ENCODE results near the gene OAS2. TPM values are rescaled to one million over a fixed set of nuclear protein-coding genes. Genes with fewer than 3 reads are reported as not detected.

Gene OAS2
- total and polyA plus RNA-seq, 10 of the 15 experiments (the other 5 are each of a cell fraction or from before 2014, with no cell fraction given): 32.4 to 290 (median 90.2) TPM

DNA sequence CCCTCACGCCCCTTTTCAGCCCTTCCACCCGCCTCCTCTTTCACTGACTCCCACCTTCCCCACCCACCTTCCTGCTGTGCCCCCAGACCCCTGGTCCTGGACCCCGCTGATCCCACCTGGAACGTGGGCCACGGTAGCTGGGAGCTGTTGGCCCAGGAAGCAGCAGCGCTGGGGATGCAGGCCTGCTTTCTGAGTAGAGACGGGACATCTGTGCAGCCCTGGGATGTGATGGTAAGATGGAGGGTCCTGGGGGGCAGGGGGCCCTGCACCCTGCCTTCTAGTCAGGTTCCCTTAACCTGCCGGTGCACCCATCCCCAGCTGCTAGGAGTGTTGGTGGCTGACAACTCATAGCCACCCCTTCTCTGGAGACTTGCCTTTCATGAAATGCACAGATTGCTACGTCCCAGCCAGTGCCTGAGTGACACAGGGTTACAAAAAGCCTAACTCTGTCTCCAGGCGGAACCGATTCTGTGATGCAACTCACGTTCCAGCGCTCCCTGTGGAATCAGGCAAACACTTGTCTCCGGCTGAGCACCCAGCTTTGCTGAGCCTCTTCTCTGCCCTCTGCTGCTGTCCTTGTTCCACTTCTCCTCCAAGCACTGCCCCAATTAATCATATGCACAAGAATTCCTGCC lies 15.0 kb upstream of the OAS2 start (continued):
- TF ChIP-seq, protein P1, sequence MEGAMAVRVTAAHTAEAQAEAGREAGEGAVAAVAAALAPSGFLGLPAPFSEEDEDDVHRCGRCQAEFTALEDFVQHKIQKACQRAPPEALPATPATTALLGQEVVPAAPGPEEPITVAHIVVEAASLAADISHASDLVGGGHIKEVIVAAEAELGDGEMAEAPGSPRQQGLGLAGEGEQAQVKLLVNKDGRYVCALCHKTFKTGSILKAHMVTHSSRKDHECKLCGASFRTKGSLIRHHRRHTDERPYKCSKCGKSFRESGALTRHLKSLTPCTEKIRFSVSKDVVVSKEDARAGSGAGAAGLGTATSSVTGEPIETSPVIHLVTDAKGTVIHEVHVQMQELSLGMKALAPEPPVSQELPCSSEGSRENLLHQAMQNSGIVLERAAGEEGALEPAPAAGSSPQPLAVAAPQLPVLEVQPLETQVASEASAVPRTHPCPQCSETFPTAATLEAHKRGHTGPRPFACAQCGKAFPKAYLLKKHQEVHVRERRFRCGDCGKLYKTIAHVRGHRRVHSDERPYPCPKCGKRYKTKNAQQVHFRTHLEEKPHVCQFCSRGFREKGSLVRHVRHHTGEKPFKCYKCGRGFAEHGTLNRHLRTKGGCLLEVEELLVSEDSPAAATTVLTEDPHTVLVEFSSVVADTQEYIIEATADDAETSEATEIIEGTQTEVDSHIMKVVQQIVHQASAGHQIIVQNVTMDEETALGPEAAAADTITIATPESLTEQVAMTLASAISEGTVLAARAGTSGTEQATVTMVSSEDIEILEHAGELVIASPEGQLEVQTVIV (IDR thresholded peaks at IDR 0.05; ENCODE audit: borderline replicate concordance, partially characterized antibody): no peak
- TF ChIP-seq E2F4 (IDR thresholded peaks at IDR 0.05; ENCODE audit: low read depth, low read length) (no peak), ETV6 (conservative IDR thresholded peaks at IDR 0.05 in 1 of 2, IDR thresholded peaks at IDR 0.05 in 1 of 2; ENCODE audit: borderline replicate concordance in 1 of 2, low read depth in 1 of 2) (no peak), RBBP5 (conservative IDR thresholded peaks at IDR 0.05) (no peak), PAX8 (IDR thresholded peaks at IDR 0.05) (no peak)

DNA sequence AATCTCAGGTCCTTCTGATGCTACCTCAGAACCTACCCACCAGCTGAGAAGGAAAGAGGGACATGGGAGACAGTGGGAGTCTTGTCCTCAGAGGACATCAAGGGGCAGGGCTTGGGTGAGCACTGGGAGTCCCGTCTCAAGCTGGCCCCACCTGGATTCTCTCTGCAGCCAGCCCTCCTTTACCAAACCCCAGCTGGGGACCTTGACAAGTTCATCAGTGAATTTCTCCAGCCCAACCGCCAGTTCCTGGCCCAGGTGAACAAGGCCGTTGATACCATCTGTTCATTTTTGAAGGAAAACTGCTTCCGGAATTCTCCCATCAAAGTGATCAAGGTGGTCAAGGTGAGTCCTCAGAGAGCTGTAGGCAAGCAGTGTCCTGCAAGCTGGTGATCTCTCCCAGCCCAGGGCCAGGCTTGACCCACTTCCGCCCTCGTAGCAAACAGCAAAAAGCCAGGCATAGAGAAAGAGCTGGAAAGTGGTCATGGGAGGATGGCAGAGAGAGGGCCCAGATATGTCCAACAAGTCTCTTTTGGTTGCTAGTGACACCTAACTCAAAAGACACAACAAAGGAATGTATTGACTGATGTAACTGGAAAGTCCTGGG lies 14.2 kb upstream of the OAS2 start:
- RAD21 ChIA-PET (ENCODE audit: unreplicated experiment): no interaction called here
- in situ Hi-C loops (cut with MboI) (no loop called here), intact Hi-C loops (cut with micrococcal nuclease; ENCODE audit: unreplicated experiment) (no loop called here)
- Histone ChIP-seq H3K27ac (ENCODE audit: control insufficient read depth, insufficient read depth) (no peak overlapping the region), H3K27me3 (replicated peaks in 1 of 2; ENCODE audit: control insufficient read depth in 2 of 2, insufficient read depth in 2 of 2, low read length in 1 of 2) (no peaks in the 10 kb centered on the region), H3K79me2 (ENCODE audit: control insufficient read depth, insufficient read depth, low read length) (no peaks in the 10 kb centered on the region), H3K9me3 (replicated peaks; ENCODE audit: control insufficient read depth, insufficient read depth, low read length) (no peaks in the 10 kb centered on the region; the same call in 2 of the 3 replicates), H3K4me1 (ENCODE audit: control insufficient read depth, insufficient read depth, low read length) (no peaks in the 10 kb centered on the region; the same call in 1 of the 2 replicates), H3K4me2 (ENCODE audit: control insufficient read depth, insufficient read depth) (no peak overlapping the region), H3K9ac (ENCODE audit: control insufficient read depth, insufficient read depth, low read length) (no peak overlapping the region), H4K20me1 (ENCODE audit: control insufficient read depth, insufficient read depth) (no peaks in the 10 kb centered on the region), H3K36me3 (ENCODE audit: control insufficient read depth in 2 of 2, insufficient read depth in 2 of 2, low read length in 1 of 2) (peaks cover 21 to 22% of the 10 kb centered on the region in 2 experiments), H2AFZ (ENCODE audit: control insufficient read depth, low read depth, low read length) (no peak overlapping the region), H3K4me3 (no peak overlapping the region)
- POLR2A ChIA-PET: no interaction called here
- FAIRE-seq (no peak), DNase-seq (ENCODE audit: low read depth, low spot score) (no peak), ATAC-seq (no peak)
- WGBS (ENCODE audit: insufficient coverage, insufficient replicate concordance, low lambda C conversion rate, missing lambda C conversion rate): 96% methylated on average over 6 of the region's 6 CpGs
- CTCF ChIA-PET: no interaction called here
- no TSS peak for BruUV-seq (replicated peaks)
- SMC1A ChIA-PET (ENCODE audit: uncharacterized antibody, unreplicated experiment): no interaction called here
- TF ChIP-seq ATF7 (IDR thresholded peaks at IDR 0.05; ENCODE audit: low read depth) (no peak), STAT3 (IDR thresholded peaks at IDR 0.05; ENCODE audit: low read depth, low read length) (no peak), SMC3 (IDR thresholded peaks at IDR 0.05; ENCODE audit: borderline replicate concordance, low read length) (no peak), EGR1 (IDR thresholded peaks at IDR 0.05; ENCODE audit: borderline replicate concordance in 1 of 2, low read depth in 2 of 2, low read length in 2 of 2) (no peak), CBX3 (IDR thresholded peaks at IDR 0.05; ENCODE audit: borderline replicate concordance, low read depth) (no peak), ESRRA (IDR thresholded peaks at IDR 0.05; ENCODE audit: low read length) (no peak), YY1 (IDR thresholded peaks at IDR 0.05; ENCODE audit: low read depth, low read length) (no peak), IRF4 (IDR thresholded peaks at IDR 0.05; ENCODE audit: low read depth, low read length) (no peak)
- TF ChIP-seq, protein P2, sequence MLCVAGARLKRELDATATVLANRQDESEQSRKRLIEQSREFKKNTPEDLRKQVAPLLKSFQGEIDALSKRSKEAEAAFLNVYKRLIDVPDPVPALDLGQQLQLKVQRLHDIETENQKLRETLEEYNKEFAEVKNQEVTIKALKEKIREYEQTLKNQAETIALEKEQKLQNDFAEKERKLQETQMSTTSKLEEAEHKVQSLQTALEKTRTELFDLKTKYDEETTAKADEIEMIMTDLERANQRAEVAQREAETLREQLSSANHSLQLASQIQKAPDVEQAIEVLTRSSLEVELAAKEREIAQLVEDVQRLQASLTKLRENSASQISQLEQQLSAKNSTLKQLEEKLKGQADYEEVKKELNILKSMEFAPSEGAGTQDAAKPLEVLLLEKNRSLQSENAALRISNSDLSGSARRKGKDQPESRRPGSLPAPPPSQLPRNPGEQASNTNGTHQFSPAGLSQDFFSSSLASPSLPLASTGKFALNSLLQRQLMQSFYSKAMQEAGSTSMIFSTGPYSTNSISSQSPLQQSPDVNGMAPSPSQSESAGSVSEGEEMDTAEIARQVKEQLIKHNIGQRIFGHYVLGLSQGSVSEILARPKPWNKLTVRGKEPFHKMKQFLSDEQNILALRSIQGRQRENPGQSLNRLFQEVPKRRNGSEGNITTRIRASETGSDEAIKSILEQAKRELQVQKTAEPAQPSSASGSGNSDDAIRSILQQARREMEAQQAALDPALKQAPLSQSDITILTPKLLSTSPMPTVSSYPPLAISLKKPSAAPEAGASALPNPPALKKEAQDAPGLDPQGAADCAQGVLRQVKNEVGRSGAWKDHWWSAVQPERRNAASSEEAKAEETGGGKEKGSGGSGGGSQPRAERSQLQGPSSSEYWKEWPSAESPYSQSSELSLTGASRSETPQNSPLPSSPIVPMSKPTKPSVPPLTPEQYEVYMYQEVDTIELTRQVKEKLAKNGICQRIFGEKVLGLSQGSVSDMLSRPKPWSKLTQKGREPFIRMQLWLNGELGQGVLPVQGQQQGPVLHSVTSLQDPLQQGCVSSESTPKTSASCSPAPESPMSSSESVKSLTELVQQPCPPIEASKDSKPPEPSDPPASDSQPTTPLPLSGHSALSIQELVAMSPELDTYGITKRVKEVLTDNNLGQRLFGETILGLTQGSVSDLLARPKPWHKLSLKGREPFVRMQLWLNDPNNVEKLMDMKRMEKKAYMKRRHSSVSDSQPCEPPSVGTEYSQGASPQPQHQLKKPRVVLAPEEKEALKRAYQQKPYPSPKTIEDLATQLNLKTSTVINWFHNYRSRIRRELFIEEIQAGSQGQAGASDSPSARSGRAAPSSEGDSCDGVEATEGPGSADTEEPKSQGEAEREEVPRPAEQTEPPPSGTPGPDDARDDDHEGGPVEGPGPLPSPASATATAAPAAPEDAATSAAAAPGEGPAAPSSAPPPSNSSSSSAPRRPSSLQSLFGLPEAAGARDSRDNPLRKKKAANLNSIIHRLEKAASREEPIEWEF (IDR thresholded peaks at IDR 0.05; ENCODE audit: insufficient replicate concordance, low read depth, low read length): no peak
